Measurements from ENCODE around the gene MCF2.
"Not testable (repeated sequence)": the region's sequence is repeated elsewhere in the genome, so short reads cannot be mapped to it uniquely, and the experiment has no call there.

Gene MCF2, protein sequence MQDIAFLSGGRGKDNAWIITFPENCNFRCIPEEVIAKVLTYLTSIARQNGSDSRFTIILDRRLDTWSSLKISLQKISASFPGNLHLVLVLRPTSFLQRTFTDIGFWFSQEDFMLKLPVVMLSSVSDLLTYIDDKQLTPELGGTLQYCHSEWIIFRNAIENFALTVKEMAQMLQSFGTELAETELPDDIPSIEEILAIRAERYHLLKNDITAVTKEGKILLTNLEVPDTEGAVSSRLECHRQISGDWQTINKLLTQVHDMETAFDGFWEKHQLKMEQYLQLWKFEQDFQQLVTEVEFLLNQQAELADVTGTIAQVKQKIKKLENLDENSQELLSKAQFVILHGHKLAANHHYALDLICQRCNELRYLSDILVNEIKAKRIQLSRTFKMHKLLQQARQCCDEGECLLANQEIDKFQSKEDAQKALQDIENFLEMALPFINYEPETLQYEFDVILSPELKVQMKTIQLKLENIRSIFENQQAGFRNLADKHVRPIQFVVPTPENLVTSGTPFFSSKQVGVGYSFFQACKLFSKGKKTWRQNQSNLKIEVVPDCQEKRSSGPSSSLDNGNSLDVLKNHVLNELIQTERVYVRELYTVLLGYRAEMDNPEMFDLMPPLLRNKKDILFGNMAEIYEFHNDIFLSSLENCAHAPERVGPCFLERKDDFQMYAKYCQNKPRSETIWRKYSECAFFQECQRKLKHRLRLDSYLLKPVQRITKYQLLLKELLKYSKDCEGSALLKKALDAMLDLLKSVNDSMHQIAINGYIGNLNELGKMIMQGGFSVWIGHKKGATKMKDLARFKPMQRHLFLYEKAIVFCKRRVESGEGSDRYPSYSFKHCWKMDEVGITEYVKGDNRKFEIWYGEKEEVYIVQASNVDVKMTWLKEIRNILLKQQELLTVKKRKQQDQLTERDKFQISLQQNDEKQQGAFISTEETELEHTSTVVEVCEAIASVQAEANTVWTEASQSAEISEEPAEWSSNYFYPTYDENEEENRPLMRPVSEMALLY

DNA sequence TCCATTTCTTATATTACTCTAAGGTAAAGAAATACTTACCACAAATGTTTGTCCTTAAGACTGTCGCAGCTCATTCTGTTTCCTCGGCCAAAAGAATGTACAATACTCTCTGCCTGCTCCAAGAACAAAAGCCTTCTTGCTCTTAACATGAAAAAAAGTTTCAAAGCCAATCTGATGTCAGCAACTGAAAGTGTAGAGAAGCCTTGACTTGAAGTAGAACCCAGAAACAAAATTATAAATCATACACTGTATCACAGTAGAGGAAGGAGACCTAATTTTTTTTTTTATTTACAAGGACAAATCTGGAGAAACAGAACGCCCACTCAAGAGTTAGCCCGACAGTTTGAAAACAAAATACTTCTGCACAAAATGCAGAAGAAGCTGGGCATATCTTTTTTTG is at the start of gene MCF2:
Gene MCF2, minus strand, starts transcription at position 101 of the 400 bp plus-strand sequence. CDS start 56,423 bp downstream, outside the sequence.
- no peak for DNase-seq

DNA sequence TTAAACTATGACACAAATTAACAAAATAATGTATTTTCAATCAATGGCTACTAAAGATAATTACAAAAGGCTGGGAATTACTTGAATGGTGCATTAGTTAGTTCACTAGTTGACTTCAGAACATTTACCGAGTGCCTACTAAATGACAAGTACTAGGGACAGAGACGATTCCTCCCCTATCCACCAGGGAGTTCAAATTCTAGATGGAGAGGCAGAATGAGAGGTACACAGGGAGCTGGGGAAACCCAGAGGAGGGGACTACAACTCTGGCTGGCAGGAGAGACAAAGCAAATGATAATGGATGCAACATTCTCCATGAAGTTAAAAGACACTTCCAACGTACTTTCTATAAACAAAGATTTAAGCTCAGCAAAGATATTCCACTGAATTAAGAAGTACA is 43.1 kb upstream of the MCF2 start:
- no peak for DNase-seq

DNA sequence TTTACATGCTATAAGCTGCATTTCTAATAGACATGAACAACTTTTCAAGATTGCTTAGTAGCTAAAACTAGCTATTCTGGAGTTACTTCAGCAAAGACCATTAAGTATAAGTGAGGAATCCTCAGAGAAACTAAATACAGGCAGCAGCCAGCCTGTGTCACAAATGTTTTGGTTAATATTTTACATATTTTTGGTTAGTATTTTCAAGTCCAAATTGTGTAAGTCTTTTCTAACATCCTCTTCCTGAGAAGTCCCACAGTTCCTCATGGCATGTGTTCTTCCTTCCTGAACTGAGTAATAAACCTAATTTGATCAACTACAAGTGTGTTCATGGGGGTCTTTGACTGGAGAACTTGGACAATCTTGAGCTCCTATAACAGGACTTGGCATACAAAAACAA is 42.4 kb upstream of the MCF2 start:
- no peak for DNase-seq

DNA sequence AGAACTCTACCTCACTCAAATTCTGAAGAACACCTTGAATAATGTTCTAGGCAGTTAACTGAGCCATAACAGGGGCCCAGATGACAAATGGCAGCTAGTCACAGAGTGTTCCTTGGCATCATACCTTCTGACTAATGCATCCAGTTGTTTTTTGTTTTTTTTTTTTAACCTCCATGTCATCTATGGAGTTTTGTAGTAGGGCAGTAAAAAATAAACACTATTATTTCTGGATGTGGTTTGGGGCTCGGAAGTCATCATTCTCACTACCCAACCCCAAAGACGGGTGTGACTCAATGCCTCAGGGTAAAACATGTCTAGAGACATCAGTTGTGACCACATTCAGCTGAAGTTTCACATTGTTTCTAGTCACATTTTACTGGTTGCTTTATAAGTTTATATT is 31.2 kb upstream of the MCF2 start:
- DNase-seq: peak; percentile 24

DNA sequence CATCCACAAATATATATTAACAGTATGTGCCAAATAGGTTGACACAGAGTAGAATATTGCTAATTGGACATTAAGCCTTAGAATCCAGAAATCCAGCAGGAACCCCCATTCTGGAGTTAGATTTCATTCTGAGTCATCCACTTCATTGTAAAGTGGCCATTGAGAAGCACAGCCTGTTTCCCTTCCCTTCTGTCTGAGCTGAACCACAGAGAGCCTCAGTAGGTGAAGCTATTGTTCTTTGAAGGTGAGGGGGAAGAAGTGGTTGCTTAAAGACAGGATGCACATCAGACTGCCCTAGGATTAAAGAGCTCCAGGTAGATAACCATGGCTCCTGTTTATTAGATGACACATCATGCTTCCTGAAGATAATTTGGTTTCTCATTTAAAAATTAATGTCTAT is 30.6 kb upstream of the MCF2 start:
- no peak for DNase-seq

DNA sequence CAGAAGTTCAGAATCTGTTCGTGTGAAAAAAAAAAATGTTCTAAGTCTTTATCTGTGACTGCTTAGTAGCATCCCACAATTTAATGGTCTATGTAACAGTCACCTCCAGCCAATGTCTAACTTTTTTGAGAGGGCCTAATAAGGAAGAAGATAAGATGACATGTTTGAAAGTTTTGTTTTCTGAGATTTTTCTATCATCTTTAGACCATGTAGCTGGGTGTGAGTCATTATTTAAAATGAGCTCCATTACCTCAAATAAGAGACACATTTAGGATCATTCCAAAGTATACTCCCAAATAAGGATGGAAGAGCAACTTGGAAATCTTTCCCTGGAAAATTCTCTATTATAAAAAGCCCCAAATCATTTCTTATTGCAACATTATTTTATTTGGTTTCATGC is 28.2 kb upstream of the MCF2 start:
- no peak for DNase-seq

DNA sequence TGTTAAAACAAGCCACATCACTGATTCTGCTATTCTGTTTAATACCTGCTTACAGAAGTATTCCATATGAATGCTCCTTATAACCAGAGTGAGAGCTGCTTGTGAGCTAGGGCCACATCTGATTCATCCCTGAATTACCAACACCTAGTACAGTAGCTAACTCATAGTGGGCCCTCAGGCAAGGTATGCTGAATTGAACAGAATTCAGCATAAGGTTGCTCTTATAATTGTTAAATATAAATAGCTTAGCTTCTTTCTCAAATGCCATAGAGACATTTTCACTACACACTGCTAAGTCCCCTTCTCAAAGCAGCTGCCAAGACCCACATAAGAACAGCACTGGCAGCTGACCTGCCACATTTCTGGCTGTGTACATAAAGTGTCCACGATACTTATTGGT is 27.0 kb upstream of the MCF2 start:
- no peak for DNase-seq

DNA sequence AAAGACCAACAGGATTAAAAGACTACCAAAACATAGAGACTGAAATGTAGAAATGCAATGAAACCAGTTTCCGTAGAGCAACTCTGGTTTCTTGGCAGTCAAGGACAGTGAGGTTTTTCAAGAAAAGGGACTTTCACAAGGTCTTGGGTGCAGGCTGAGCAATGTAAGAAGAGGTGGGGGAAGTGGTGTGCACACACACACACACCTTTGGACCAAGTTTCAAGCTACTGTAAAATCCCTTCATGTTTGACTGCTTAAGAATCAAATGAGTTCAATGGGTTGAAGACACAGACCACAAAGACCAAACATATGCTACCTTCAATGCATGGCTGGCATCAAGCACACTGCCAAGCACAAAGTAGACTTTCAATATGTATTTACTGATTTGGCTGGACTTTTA is 17.8 kb upstream of the MCF2 start:
- DNase-seq: no peak

DNA sequence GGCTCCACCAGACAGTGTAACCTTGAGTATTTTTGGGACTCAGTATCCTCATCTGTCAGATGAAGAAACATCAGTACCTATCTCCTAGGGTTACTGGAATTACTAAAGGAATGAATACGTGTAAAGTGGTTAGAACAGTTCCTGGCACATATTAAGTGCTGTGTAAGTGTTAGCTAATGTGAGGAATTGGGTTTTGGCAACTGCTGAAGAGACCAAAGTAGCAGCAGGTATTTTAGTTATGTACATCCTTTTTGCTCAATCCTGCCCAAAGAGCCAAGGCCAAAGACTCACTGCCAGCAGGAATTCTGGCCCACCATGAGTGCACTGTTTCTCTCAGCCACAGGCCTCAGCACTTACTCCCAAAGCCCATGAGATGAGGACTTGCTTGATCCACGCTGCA is 16.7 kb upstream of the MCF2 start:
- DNase-seq: no peak

DNA sequence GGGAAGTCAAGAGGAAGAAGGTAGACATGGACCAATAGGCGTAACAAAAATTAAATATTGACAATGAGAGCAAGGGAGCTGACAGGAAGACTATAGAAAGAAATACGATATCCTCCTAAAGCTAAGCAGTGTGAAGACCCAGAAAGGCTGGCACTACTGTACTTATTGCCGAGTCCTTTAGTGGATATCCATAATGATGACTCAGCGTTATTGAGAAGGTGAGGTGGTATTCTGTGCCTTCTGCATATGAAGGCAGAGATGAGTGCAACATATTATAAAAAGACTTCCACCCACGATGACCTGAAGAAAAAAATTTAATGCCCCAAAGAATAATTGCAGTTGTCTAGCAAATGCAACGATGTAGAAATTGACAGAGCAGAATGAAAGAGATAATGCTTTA is 13.0 kb upstream of the MCF2 start:
- DNase-seq: no peak

DNA sequence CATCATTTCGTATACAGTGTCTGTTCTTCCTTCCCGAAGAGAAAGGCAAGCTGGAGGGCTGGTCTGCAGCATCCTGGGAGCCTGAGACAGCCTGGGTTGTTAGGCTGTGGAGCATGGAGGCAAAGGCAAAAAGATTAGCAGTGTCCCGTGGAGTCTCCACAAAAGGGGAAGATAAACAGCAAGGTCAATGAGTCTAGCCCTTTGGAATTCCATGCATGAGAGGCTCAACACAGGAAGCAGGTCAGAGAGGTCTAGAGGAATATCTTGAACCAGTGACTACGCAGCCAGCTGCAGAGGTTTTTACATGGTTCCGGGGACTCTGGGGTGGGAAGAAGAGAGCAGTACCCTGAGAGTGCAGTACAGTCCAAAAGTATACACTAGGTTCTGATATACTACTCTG is 12.2 kb upstream of the MCF2 start:
- no peak for DNase-seq

DNA sequence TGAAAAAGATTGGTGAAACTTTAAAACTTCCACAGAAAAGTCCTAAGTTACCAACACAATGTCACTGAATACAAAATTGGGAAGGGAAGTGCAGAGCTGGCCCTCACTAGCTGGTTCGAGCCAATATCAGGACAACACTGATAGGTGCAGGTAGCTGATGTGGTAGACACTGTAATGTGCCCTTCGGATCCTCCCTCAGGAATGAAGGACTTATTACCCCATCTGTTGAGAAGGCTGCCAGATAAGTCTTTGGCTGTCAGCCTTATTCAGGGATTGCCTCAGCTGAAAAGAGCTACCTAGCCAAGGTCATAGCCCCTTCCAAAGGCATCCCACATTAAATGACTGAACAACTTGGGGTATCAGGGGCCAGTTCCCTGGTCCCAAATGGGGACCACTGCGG is 5.3 kb downstream of the MCF2 start:
- DNase-seq: no peak

DNA sequence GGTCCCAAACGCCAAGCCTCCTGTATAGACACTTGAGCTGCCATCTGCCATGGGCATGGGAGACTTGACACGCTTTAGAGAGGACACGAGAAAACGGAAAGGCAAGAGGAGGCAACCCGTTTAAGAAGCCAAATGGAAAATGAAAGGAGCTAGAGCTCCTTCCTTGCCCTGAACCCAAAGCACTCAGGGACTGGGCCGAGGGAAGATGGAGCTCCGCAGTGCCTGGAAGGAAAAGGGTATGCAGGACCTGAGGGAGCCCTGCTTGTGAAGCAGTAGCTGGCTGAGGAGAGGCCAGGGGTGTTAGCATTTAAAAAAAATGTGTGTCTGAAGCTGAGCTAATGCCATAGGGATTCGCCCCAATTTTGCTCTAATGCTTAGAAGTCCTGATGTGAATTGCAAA is 15.1 kb downstream of the MCF2 start:
- no peak for DNase-seq

DNA sequence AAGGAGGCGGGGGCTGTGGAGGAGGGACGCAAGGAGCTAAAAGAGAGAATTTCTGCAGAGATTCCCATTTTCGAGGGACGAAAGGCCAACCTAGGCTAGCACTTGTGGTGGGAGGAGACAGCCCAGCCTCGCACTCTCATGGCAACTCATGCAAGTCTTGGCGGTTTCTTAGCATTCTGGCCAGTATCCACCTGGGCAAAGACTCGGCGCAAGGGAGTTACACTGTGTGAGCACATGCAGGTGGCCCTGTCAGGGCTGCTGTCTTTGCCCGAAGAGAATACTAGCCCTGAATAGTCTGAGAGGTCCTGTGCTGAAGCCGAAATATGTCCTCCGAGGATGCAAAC is 15.5 kb downstream of the MCF2 start:
- DNase-seq: no peak

DNA sequence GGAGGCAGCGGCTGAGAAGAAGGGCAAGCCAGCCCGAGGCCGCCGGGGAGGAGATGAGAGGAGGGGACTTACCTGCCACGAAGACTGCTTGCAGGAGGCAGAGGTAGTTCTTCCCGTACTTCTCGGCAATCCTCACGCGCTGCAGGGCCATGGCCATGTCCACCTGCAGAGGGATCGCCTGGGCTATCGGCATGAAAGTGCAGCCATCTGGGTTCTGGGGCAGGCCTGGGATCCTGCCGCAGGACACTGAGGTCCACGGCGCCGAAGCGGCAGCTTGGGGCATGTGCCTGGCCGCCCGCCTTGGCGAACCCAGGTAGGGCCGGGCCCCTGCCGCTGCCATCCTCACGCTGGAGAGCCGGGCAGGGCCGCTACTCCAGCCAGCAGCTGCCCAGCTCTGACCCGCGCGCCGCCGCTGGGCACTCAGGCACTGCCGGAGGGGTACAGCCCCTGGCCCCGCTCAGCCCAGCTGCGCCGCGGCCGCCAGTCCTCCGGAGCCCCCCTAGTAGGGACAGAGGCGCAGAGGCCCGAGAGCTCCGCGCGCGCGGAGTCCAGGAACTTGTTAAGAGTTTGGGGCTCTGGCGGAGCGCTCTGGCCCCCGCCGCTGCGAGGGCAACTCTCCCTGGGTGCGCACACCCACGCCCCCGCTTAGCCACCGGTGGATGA is 16.0 kb downstream of the MCF2 start:
- DNase-seq: no peak

DNA sequence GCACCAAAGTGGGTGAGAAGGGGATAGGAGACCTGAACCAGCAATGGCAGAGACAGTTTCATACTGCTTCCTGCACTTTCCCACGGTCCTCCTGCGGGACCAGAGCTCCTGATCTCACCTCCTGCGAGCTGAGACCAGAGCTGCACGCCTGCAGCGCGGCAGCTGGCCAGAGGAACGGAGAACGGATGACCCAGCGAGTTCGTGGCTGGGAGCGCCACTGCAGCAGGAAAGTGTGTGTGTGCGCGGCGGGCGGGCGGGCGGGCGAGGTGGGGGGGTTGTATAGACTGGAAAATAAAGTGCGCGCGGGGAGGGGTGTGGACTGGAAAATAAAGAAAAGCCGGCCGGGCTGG is 16.5 kb downstream of the MCF2 start:
- no peak for DNase-seq

DNA sequence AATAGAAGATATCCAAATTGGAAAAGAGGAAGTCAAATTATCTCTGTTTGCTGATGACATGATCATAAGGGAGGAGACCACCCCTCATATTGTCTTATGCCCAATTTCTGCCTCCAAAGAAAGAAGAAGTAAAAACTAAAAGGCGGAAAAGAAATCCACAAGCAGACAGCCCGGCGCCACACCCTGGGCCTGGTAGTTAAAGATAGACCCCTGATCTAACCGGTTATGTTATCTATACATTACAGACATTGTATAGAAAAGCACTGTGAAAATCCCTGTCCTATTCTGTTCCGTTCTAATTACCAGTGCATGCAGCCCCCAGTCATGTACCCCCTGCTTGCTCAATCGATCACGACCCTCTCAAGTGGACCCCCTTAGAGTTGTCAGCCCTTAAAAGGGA is 22.8 kb downstream of the MCF2 start:
- DNase-seq: not testable (repeated sequence)

DNA sequence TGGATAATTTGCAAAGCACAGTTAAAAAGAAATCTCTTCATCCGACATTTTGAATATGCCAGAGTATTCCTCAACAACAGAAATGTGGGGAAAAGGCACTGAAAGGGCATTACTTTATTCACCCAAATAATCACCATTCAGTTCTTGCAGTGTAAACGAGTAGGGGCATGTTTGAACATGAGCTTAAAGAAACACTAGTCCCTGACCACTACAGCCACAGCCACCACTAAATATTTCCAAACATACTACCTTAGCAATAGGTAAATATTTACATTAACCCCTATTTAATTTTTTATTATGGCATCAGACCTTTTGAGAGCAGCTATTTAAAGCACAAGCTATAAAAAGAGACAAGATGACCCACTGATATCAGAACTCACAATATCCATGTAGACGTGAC is 27.6 kb downstream of the MCF2 start:
- no peak for DNase-seq

DNA sequence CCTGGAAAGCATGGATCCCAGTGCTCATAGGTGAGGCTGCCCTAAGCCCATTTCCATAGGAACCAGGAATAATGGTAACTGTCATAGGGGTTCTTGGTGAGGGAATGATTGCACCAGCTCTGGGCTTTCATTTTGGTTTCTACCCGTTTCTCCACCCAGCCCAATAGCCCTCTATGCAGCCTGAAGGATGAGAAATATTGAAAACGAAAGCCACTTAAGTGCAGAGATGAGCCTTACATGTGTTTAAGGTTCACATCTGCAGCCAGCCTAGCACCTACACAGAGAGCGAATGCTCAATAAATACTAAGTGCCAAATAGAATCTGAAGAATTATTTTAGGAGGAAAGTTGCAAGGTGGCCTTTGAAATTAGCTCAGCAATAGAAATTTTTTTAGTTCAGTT is 60.4 kb downstream of the MCF2 start:
- DNase-seq: no peak

DNA sequence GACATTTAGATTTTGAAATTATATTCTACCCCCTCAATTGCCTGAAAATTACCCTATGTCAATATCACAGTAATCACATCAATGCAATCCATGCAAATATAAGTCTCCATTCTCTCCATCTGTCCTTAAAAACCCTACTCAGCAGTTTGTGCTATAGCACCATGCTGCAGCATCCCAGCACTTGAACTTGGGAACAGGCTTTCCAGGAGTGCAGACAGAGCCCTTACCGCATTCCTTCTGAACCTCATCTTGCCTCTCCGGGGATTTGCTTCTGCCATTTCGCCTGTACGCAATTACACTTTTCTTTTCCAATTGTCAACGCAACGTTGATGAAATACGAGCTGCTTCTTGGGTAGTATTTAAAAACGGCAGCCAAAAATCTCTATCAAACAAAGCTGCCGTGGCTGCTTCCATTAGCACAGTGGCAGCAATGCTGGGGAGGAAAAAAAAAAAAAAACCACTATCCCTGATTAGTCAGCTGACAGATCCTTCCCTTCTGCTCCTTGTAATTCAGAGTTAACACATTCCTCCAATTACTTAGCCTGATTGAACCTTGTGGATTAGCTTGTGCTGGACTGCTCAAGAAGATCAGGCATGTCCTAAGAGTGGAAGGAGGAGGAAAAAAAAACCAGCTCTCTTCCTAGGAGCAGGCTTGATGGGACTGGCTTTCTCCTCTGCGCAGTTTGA is 65.6 kb downstream of the MCF2 start:
- no peak for DNase-seq

DNA sequence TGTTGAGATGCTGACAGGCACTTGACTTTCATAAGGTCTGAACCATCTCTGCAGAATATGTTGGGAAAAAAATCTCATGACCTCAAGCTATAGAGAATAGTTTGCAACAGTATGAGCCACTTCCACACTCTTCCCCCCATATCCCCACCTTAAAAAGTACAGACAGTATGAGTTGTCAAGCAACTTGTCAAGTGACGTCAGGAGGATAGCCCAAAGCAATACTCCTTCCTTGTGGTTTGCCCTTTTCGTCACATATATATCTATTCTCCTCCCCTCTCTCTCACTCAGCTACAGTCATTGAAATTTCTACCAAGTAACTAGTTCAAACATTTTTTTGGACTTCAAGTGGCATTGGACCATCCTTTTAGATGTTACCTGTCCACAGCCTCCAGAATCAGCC is 67.7 kb downstream of the MCF2 start:
- DNase-seq: no peak

DNA sequence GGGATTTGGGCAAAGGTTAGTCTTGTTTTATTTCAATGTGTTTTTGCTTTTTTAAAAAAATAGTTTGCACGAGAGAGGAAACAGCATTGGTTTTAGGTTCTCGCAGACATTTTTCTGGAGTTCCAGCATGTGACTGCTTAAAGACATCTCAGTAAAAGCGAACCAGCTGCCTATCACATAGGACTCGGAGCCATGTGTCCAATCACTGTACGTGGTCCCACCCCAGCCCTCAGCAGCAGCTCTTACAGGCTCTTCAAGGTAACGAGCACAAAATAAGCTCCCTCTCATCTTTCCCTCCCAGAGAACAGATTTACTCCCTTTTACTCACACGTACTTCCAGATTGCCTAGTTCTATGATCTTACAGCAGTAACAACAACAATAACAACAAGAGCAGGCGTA is 68.7 kb downstream of the MCF2 start:
- no peak for DNase-seq

DNA sequence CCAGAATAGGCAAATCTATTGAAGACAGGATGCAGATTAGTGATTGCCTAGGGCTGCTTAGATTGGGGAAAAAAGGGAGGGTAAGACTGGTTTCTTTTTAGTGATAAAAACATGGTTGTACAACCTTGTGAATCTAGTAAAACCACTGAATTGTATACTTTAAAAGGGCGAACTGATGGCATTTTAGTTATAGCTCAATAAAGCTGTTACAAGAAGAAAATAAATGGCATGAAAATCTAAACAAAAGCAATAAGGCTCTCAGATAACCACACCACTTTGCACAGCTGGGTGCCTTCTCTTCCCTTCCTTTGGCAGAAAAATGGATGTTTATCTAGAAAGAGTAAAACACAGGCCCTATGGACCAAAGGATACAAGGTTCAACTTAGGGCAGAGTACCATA is 107.9 kb downstream of the MCF2 start:
- no peak for DNase-seq

All from stimulated activated CD8-positive, alpha-beta memory T cell treated with anti-CD3 and anti-CD28 coated beads, Interleukin-4, amount 100 ng/mL, for 48 hours (primary cell).